Esophagus muscularis mucosa (tissue), 4 donors: ENCODE results near the gene SRSF3. TPM values are rescaled to one million over a fixed set of nuclear protein-coding genes. Genes with fewer than 3 reads are reported as not detected.
"Not testable (repeated sequence)": the region's sequence is repeated elsewhere in the genome, so short reads cannot be mapped to it uniquely, and the experiment has no call there.

Experiments
- DNase-seq: peaks from one replicate; pipeline ENCODE4 v3.0.0-alpha.2; 2017; ENCODE audit errors: extremely low spot score
- H3K27ac ChIP-seq, 4 donors: fragments of 200-600 bp; sonication (generic); replicated peaks in 1 of 4; 1 replicate in 3 of 4; 2 replicates in 1 of 4; pipeline ENCODE4 v1.5.1; 2016 to 2019; ENCODE audit warnings: mild to moderate bottlenecking in 1 of 4
- H3K27me3 ChIP-seq, 4 donors: fragments of 200-600 bp; sonication (generic); one replicate each; pipeline versions ENCODE4 v1.5.1 to v1.6.0; 2016 to 2019
- H3K36me3 ChIP-seq, 4 donors: fragments of 200-600 bp; sonication (generic); one replicate each; pipeline ENCODE4 v1.5.1; 2016 to 2019
- H3K4me1 ChIP-seq, 4 donors: fragments of 200-600 bp; sonication (generic); one replicate each; pipeline ENCODE4 v1.5.1; 2016 to 2019
- H3K4me3 ChIP-seq, 4 donors: fragments of 200-600 bp; sonication (generic); 1 replicate in 2 of 4; 2 replicates in 2 of 4; pipeline ENCODE4 v1.5.1; 2016 to 2019; ENCODE audit warnings: mild to moderate bottlenecking in 4 of 4, moderate library complexity in 1 of 4
- H3K9me3 ChIP-seq, 4 donors: fragments of 200-600 bp; sonication (generic); 1 replicate in 3 of 4; 2 replicates in 1 of 4; pipeline ENCODE4 v1.5.1; 2016 to 2019
- EP300 ChIP-seq: sonication (generic); formaldehyde crosslinking; IDR thresholded peaks from one replicate; pipeline ENCODE4 v1.6.1; 2017; ENCODE audit warnings: antibody characterized with exemption
- POLR2A ChIP-seq: fragments of 450-650 bp; IDR thresholded peaks from one replicate; pipeline ENCODE4 v1.6.1; 2017; ENCODE audit warnings: antibody characterized with exemption, moderate library complexity, mild to moderate bottlenecking, low read depth
- POLR2AphosphoS5 ChIP-seq, 2 donors: sonication (generic); formaldehyde crosslinking; IDR thresholded peaks; one replicate each; pipeline ENCODE4 v1.6.1; 2017; ENCODE audit warnings: antibody characterized with exemption in 2 of 2
- WGBS: methylation state at CpG from one replicate; pipeline ENCODE4 v1.1.5; 2018; 5-methylcytosine and 5-hydroxymethylcytosine counted together
- intact Hi-C: fragments of 100-400 bp; cut with DNase I; formaldehyde crosslinking; loops from one replicate; pipeline ENCODE4 v1.15.1; 2023
- total RNA-seq, 4 donors: library from RNA; depleted of rRNA; stranded (reverse); fragments of >200 nt; gene quantifications; one replicate each; pipeline versions ENCODE4 v1.1.0 to v1.2.1, GENCODE V29; 2016
- TF ChIP-seq, protein P1 (sequence below), 3 experiments: fragments of 200-600 bp in 2 of 3; fragments of 450-650 bp in 1 of 3; sonication (generic) in 2 of 3; IDR thresholded peaks; one replicate each; pipeline ENCODE4 v1.5.1; 2017 to 2019; ENCODE audit warnings: antibody characterized with exemption in 3 of 3, mild to moderate bottlenecking in 2 of 3, moderate library complexity in 1 of 3

SRSF3 gene
- total RNA-seq, 4 donors from 2014 or later = 149 to 226 (median 180) TPM

- H3K4me1 ChIP-seq = no peaks in the 10 kb centered on the region
- WGBS = 91% methylated on average over 4 of the region's 4 CpGs
- intact Hi-C loops = loop anchor here (10.0 kb wide), 1 partner anchor 1059 kb away; no protein-coding TSS in a partner anchor
- no peak overlapping the region for H3K27ac ChIP-seq
- H3K9me3 ChIP-seq = no peaks in the 10 kb centered on the region
- no peaks in the 10 kb centered on the region for H3K27me3 ChIP-seq
- no peaks in the 10 kb centered on the region for H3K36me3 ChIP-seq
- no peak overlapping the region for H3K4me3 ChIP-seq
- TF ChIP-seq POLR2A (no peak), POLR2AphosphoS5 (IDR thresholded peaks at IDR 0.05) (no peak)
- no peak for DNase-seq
Observed at GRCh38 chr6:36563928-36564284, 30.3 kb upstream of the SRSF3 start.

GRCh38 chr6:36566418-36566905 lies 27.7 kb upstream of the SRSF3 start:
- WGBS = 88% methylated on average over 8 of the region's 8 CpGs
- intact Hi-C loops = loop anchor here (10.0 kb wide), 1 partner anchor 1062 kb away; no protein-coding TSS in a partner anchor
- no peaks in the 10 kb centered on the region for H3K4me1 ChIP-seq
- no peaks in the 10 kb centered on the region for H3K9me3 ChIP-seq
- no peak overlapping the region for H3K4me3 ChIP-seq
- no peak for DNase-seq
- no peak overlapping the region for H3K27ac ChIP-seq
- no peaks in the 10 kb centered on the region for H3K36me3 ChIP-seq
- no peaks in the 10 kb centered on the region for H3K27me3 ChIP-seq
- no peak for TF ChIP-seq EP300
- TF ChIP-seq POLR2AphosphoS5 (IDR thresholded peaks at IDR 0.05) = no peak
- no peak for TF ChIP-seq POLR2A
- TF ChIP-seq, protein P1, sequence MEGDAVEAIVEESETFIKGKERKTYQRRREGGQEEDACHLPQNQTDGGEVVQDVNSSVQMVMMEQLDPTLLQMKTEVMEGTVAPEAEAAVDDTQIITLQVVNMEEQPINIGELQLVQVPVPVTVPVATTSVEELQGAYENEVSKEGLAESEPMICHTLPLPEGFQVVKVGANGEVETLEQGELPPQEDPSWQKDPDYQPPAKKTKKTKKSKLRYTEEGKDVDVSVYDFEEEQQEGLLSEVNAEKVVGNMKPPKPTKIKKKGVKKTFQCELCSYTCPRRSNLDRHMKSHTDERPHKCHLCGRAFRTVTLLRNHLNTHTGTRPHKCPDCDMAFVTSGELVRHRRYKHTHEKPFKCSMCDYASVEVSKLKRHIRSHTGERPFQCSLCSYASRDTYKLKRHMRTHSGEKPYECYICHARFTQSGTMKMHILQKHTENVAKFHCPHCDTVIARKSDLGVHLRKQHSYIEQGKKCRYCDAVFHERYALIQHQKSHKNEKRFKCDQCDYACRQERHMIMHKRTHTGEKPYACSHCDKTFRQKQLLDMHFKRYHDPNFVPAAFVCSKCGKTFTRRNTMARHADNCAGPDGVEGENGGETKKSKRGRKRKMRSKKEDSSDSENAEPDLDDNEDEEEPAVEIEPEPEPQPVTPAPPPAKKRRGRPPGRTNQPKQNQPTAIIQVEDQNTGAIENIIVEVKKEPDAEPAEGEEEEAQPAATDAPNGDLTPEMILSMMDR (IDR thresholded peaks at IDR 0.05) = no peak

DNA sequence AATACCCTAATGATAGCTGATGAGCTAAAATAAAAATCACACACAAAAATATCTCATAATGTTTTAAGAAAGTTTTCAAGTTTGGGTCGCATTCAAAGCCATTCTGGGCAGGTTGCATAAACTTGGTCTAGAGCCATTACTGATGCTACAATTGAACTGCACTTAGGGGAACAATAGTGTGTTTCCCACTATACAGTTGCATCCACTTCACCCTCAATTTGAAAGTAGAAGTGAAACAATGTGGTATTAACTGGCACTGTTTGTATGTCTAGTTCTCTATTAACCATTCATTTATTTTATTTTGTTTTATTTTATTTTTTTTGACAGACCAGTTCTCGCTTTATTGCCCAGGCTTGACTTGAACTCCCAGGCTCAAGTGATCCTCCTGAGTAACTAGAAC lies 23.9 kb upstream of the SRSF3 start:
- H3K4me3 ChIP-seq = no peak overlapping the region
- no peaks in the 10 kb centered on the region for H3K27me3 ChIP-seq
- WGBS = 85% methylated on average over 2 of the region's 2 CpGs
- DNase-seq = no peak
- intact Hi-C loops = no loop called here
- no peaks in the 10 kb centered on the region for H3K4me1 ChIP-seq
- no peak overlapping the region for H3K27ac ChIP-seq
- no peaks in the 10 kb centered on the region for H3K9me3 ChIP-seq
- TF ChIP-seq POLR2AphosphoS5 (IDR thresholded peaks at IDR 0.05) = no peak
- TF ChIP-seq, protein P1 (IDR thresholded peaks at IDR 0.05) = no peak
- no peak for TF ChIP-seq EP300
- no peak for TF ChIP-seq POLR2A
- H3K36me3 ChIP-seq = no peaks in the 10 kb centered on the region

- H3K36me3 ChIP-seq = no peaks in the 10 kb centered on the region
- no peak for DNase-seq
- TF ChIP-seq, protein P1 (IDR thresholded peaks at IDR 0.05) = no peak
- TF ChIP-seq POLR2A (no peak), POLR2AphosphoS5 (IDR thresholded peaks at IDR 0.05) (no peak), EP300 (no peak)
- WGBS = 91% methylated on average over 4 of the region's 4 CpGs
- intact Hi-C loops = no loop called here
- no peak overlapping the region for H3K27ac ChIP-seq
- H3K27me3 ChIP-seq = no peaks in the 10 kb centered on the region
- no peak overlapping the region for H3K4me3 ChIP-seq
- no peaks in the 10 kb centered on the region for H3K9me3 ChIP-seq
- peaks cover 0 to under 1% (median 0%) of the 10 kb centered on the region in 4 donors for H3K4me1 ChIP-seq
Observed at GRCh38 chr6:36571122-36572043, 22.8 kb upstream of the SRSF3 start.

DNA sequence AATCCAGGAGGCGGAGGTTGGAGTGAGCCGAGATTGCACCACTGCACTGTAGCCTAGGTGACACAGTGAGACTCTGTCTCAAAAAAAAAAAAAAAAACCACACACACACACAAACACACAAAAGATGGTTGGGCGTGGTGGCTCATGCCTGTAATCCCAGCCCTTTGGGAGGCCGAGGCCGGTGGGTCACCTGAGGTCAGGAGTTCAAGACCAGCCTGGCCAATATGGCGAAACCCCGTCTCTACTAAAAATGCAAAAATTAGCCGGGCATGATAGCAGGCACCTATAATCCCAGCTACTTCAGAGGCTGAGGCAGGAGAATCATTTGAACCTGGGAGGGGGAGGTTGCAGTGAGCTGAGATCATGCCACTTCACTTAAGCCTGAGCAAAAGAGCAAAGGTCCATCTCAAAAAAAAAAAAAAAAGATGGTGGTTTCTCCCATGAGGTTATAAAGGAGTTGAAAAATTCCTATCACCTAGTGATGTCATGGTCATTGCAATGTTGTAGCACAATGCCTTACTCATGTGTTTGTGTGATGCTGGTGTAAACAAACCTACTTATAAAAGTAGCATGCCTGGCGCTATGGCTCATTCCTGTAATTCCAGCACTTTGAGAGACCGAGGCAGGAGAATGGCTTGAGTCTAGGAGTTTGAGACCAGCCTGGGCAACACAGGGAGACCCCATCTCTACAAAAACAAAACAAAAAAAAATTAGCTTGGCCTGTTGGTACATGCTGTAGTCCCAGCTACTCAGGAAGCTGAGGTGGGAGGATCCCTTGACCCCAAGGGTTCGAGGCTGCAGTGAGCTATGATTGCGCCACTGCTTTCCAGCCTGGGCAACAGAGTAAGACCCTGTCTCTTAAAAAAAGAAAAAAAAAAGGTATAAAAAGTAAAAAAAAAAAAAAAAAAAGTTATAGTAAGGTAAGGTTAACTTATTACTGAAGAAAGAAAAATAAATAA lies 21.5 kb upstream of the SRSF3 start:
- peaks cover 0 to 13% (median 11%) of the 10 kb centered on the region in 4 donors for H3K4me1 ChIP-seq
- H3K36me3 ChIP-seq, H3K27ac ChIP-seq, DNase-seq, intact Hi-C loops, H3K9me3 ChIP-seq, H3K4me3 ChIP-seq, H3K27me3 ChIP-seq: not testable (repeated sequence)
- WGBS = 95% methylated on average over 12 of the region's 12 CpGs
